SKM-1 treated with dmso at 0.1 percent for 144 hours (cell line): ENCODE data around the gene RTF1.

ENCODE experiments used
- DNase-seq: peaks from one replicate; lab custom pipeline; 2025; ENCODE audit not compliant: unreplicated experiment; lab: John Stamatoyannopoulos, UW

The RTF1 gene

DNA sequence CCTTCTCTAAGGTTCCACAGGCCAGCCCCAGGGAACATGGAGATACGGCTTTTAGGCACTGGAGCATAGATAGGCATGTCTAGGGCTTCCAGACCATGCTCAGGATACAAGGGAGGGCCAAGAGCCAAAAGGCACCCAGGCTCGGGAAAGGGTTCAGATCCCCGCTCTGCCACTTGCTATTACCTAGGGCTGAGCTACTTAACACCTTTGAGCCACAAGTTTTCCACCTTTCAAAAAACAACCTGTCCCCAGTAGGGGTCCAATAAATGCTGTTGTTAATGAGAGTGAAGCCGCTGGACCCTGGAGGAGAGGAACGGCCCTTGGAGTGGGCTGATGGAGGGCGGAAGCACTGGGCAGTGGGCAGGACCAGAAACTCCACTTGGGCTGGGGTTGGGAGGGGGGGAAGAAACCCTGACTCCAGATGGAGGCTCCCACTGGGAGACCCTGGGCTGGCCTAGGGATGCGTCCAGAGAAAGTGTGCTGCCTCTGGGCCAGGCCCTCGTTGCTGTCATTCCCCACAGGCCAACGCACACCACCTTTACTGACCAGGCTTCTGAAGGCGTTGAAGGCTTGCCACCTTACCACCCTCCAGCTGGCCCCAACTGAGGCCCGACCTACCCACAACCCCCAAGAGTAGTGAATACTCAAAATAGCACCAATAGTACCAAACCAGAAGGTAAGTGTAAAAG, 68.2 kb downstream of the RTF1 start:
- DNase-seq: no peak

DNA sequence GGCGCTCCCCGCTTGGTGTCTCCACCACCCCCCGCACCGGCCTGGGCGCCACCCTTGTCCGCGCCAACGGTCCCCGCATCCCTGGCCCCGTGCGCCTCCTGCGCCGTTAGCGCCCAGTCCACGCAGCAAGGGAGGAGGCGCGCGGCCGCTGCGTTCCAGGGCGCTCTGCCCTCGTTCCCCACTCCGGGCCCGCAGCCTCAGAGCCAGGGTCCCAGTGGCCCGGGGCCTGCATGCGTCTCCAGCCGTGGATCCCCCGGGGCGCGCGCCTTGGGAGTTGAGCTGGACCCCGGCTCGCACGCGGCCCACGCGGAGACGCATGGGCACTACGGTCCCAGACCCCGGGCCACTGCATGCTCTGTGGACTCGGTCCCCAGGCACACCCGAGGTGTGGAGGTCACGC, 69.4 kb downstream of the RTF1 start:
- no peak for DNase-seq

DNA sequence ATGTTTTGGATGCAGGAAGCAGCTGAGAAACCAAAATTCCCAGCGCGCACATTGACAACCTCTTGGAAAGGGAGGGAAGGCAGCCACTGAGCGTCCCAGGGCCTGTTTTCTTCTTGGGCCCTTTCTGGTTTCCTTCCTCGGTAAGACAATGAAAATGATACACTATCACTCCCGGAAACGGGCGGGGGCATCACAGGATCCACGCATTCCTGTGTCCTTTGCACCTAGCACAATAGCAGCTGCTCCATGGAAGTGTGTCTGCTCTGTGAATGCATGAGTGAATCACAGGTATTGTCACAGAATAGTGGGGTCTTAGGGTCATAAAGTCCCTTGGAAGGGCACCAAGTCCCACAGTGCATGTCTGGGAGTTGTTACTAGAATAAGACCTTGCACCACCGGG, 70.5 kb downstream of the RTF1 start:
- no peak for DNase-seq

DNA sequence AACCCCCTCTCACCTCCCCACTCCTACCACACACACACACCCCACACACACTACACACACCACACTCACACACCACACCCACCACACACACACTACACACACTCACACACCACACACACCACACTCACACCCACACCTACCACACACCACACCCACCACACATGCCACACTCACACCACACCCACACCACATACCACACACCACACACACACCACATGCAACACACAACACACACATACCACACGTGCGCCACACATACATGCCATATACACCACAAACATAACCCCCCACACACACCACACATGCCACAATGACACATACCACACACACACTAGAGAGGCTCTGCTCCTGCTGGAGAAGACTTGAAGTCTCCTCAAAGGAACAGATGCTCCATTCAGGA, 70.9 kb downstream of the RTF1 start:
- no peak for DNase-seq

DNA sequence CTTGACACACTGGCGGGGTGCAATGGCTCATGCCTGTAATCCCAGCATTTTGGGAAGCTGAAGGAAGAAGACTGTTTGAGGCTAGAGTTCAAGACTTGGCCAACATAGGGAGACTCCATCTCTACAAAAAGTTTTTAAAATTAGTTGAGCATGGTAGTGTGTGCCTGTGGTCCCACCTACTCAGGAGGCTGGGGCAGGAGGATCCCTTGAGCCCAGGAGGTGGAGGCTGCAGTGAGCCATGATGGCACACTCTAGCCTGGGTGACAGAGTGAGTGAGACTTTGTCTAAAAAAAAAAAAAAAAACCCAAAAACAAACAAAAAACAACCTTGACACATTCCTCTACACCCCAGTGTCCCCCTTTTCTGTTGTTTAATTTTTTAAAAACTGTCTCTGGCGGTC, 72.7 kb downstream of the RTF1 start:
- no peak for DNase-seq

DNA sequence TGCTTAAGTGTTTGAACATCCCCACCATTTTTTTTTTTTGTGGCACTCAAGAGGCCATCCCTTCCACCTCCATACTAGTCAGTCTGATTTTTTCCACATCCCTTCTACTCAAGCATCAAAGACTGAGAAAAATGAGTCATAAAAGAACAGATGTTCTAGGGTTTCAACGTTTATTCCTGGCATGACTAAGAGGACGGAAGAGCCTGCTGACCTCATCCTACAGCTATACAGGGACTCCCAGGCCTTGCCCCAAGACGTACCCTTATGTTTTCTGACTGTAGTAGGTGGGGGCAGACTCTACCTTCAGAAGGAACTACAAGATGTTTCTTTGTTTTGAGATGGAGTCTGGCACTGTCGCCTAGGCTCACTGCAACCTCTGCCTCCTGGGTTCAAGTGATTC, 73.5 kb downstream of the RTF1 start:
- DNase-seq: no peak

DNA sequence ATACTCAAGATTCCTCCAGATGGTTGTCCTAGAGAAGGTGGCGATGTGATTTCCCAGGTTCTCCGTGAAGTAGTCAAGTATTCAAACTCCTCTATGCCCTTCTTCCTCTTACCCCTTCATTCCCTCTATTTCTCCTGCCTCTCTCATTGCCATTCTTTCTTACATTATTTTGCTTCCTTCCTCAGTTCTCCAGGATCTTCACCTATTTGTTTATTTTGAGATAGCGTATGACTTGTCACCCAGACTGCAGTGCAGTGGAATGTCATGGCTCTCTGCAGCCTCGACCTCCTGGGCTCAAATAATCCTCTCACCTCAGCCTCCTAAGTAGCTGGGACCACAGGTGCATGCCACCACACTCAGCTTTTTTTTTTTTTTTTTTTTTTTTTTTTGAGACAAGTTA, 75.0 kb downstream of the RTF1 start:
- DNase-seq: no peak

DNA sequence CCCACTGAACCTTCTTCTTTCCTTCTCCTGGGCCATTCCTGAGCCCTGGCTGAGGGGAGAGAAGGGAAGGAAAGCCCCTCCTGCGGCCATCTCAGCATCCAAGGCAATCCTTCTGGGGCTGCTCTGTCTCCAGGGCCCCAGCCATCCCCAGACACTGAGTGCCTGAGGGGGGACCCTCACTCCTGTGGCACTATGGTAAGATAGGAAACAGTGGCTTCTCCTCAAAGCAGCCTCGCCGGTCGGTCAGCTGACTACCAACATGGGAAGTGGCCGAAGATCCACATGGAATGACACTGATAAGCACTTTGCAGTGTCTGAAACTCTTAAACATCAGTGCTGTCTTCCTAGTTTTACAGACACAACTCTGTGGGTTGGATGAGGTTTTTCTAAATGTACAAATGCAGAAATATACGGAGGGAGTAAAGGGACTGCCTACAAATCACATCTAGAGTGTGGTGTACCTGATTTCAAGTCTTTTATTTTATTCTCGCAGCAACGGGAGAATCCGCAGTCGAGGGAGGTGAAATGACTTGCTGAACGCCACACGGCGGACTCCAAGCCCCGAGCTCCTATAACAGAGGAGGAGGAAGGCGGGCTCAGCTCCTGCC, 75.8 kb downstream of the RTF1 start:
- no peak for DNase-seq

DNA sequence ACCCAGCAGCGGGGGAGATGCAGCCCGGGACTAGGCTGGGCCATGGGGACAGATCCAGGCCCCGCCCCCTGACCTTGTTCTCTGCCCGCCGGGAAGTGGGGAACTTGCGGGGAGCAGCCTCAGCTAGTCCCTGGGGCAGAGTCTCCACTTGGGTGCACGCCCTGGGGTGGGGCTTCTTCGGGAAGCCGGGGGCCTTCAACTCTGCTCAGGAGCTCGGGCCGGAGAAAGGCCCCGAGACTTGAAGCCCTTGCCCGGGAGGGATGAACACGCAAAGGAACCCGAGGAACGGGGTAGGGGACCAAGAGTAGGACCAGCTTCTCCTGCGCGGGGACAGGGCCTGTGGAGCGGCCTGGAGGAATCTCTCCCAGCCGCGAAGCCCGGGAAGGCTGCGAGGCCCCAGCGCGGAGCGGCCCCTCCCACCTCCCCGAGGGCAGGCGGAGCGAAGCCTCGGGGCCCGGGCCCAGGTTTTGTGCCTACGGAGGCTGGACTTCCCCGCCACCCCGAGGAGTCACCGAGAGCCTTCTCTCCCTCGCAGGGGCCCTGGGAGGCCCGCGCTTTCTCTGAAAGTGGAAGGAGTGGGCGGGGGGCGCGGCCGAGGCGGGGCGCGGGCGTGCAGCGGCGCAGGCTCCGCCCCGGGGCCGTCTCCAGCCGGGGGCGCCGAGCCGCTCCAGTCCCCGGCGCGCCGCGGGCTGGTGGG, 76.5 kb downstream of the RTF1 start, which contains the start of gene ITPKA:
TSS of gene ITPKA (plus strand) at position 670 of the 697 bp plus-strand sequence. CDS start 54 bp downstream, outside the sequence.
- DNase-seq: peak; percentile 44

DNA sequence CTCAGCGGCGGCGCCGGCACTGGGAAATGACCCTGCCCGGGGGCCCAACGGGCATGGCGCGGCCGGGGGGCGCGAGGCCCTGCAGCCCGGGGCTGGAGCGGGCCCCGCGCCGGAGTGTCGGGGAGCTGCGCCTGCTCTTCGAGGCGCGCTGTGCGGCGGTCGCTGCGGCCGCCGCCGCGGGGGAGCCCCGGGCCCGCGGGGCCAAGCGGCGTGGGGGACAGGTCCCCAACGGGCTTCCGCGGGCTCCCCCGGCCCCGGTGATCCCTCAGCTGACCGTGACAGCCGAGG, 77.0 kb downstream of the RTF1 start:
- DNase-seq: no peak

DNA sequence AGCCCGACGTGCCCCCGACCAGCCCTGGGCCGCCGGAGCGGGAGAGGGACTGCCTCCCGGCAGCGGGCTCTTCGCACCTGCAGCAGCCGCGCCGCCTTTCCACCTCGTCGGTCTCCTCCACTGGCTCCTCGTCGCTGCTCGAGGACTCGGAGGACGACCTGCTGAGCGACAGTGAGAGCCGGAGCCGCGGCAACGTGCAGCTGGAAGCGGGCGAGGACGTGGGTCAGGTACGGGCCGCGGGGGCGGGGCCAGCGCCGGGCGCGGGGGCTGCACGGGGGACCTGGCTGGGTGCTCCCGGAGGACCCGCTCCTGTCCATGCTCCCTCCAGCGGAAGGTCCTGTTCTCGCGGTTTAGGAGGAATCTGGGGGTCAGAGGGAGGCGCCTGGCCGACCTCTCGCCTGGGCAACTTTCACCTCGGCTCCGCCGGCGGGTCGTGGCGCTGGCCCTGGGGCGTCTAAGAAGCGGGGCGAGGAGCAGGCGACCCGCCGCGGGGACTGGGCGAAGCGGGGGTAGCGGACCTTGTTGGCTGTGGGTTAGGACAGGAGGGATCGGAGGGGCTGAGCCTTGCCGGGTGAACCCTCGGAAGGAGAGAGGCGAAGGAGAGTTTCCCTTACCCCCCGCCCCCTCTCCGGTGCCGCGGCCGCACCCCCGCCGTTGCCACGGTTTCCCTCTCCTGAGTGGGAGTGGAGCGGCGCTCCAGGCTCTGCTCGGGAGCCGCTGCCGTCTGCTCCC, 77.5 kb downstream of the RTF1 start:
- no peak for DNase-seq

DNA sequence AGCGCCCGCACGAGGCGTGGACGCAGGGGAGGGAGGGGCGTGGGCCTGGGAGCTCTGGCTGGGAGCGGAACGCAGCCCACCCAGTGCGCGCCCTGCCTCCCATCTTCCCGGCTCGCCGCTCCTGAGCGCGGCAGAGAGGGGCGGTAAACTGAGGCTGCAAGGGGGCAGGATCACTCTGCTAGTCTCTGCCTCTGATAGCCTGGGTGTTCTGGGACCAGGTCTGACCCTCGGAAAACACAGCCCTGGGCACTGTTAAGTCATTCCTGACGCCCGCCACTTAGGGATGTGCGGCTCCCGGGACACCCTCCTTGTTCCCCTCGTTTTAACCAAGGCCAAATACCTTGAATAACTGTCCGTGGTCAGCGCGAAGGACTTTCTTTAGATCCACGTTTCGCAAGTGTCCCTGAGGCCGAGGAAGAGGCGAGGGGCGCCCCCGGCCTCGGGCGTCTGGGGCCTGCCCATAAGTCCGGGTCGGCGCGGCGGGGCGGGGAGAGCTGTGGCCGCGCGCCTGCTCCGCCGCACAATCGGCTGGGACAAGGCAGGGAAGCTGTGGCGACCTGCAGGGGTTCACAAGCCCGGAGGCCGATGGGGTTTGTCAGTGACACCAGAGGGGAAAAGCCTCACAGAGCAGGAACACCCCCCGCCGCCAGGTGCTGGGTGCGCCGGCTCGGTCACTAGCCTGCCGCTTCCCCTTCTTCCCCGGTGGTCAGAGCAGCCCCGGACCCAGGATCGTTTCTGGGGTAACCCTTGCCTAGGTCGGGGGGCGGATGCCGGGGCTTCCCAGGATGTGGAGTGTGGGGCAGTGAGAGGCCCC, 78.2 kb downstream of the RTF1 start:
- DNase-seq: no peak

DNA sequence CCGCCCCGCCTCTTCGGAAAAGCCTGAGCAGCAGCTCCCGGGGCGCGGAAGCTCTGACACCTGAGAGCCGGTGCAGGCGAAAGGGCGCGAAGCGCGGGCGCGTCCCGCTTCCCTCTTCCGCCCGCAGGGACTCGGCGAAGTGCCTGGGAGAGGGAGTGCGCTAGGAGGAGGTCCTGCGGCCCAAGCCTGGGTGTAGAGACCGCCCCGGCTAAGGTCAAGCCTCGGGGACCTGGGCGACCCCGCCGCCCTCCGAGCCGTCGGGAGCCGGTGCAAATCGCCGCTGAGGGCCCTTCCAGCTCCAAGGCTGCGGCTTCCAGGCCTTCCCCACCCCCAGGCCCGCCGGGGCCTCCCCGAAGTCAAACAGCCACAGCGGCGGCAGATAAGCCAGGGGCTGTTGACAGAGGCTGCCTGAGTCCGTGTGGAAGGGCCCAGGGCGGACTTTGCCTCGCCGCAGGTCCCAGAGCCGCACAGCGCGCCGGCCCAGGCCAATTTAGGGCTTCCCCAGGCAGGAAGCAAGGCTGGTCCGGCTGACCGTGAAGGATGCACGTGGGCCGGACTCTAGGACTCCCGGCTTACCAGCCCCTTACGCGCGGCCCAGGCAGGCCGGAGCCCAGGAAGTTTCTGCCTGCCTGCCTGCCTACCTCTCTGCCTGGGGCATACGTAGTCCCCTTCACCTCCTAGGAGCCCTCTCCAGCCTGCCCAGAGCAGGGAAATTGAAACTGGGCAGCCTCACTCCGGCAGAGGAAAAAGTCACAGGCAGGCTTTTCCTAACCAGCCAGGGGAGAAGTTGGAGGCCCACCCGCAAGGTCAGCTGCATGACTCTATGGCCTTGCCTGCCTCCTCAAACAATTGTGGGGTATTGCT, 79.1 kb downstream of the RTF1 start:
- DNase-seq: no peak

DNA sequence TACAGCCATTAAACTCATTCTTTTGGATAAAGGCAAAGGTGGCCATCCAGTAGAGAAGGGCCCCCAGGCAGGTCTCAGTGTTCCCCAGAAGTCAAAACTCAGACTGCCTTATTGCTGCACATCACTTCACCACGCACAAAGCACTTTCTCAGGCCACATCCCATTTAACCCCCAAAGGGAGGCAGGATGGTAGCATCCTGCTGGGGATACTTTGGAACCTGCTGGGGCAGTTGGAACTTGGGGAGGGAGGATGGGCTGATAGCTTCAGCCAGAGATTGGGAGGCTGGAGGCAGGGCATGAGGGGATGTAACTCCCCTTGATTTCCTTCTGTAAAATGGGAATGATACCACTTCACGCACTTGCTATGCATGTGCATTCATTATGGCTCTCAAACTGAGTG, 81.8 kb downstream of the RTF1 start:
- DNase-seq: no peak

DNA sequence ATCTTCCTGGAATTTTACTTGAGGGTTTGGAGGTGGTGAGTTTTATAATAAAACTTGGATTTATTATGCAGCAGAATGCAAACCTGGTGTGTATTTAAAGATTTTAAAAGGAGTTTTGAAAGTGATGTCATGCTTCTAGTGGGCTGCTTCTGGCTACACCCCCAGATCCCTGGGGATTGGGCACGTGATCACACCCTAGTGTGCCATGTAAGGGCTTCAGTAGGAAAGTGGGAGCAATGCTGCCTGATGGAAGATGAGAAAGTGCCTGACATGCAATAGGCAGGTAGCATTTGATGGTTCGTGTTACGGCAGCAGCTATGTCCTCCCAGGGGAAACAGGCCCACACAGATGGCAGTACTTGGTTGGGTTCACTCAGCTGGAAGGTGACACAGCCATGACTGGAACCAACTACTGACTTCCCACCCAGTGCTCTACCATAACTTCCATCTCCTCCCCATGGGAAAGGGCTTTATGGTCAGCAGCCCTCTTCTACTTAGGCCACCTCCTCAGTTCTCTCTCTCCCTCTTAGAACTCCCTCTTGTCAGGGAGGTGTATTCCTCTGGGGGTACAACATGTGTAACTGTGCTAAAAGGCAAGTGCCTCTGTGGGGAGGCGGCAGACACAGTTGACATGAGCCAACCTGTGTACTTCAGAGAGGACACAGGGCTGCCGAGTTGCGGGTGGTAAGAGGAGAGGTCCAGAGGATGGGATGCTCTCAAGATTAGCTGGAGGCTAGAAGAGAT, 82.4 kb downstream of the RTF1 start:
- no peak for DNase-seq

DNA sequence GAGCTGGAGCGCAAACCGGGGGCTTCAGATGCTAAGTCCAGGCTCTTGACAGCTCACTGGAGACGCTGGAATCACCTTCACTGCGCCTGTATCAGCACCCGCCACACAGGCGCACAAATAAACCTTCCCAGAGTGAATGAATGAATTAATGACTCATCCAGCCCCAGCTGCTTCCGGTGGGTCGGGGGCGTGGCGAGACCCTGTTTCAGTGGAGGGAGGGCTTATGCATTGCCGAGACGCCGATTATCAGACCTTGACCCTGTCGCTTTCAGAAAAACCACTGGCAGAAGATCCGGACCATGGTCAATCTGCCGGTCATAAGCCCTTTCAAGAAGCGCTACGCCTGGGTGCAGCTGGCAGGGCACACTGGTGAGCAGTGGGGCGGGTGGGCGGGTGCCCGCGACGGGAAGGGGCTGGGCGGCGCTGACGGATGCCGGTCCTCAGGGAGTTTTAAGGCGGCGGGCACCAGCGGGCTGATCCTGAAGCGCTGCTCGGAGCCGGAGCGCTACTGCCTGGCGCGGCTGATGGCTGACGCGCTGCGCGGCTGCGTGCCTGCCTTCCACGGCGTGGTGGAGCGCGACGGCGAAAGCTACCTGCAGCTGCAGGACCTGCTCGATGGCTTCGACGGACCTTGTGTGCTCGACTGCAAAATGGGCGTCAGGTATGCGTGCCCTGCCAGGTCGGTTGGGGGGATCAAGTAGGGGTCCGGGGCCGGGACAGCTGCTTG, 84.5 kb downstream of the RTF1 start:
- DNase-seq: no peak

DNA sequence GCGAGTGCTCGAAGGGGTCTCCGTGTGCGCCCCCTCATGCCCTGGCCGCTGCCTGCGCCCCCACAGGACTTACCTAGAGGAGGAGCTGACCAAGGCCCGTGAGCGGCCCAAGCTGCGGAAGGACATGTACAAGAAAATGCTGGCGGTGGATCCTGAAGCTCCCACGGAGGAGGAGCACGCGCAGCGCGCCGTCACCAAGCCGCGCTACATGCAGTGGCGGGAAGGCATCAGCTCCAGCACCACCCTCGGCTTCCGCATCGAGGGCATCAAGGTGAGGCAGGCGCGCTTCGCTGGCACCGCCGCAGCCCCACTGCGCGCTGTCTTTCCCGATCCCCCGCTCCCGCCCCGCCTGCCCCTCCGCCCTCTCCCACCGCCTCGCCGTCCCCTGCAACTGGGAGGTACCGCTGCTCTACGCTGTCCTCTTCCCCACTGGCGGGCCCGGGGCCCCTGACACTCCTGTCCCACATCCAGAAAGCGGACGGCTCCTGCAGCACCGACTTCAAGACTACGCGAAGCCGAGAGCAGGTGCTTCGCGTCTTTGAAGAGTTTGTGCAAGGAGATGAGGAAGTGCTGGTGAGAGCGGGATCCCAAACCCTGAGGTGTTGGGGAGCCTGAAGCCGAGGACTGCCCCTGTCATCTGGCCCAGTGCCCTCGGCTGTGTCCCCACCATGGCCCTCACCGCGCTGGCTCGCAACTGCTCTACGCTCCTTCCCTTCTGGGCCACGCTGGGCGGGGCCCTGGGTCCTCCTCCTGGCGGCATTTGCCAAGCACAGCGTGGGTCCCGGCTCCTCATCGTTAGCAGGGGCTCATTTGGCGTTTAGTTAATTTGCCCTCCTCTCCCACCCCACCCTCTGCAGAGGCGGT, 85.3 kb downstream of the RTF1 start:
- DNase-seq: no peak
